Liver (tissue), 9 donors: ENCODE results near the gene DUS3L. TPM values are rescaled to one million over a fixed set of nuclear protein-coding genes. Genes with fewer than 3 reads are reported as not detected.

Experiments used
- DNase-seq: peaks from one replicate; pipeline ENCODE4 v3.0.0-alpha.2; 2017; ENCODE audit warnings: low spot score
- H3K27ac ChIP-seq, 2 donors: one replicate each; pipeline ENCODE4 v1.7.0; 2013; ENCODE audit warnings: inconsistent platforms in 2 of 2, low read length in 2 of 2, control low read depth in 1 of 2, low read depth in 1 of 2, mild to moderate bottlenecking in 1 of 2
- H3K27me3 ChIP-seq, 4 donors: one replicate each; pipeline versions ENCODE4 v1.6.1 to v1.7.0; 2013; ENCODE audit warnings: low read length in 3 of 4, inconsistent platforms in 1 of 4, mild to moderate bottlenecking in 1 of 4, moderate library complexity in 1 of 4; ENCODE audit not compliant: control insufficient read depth in 4 of 4, insufficient read depth in 4 of 4
- H3K36me3 ChIP-seq, 4 donors: one replicate each; pipeline versions ENCODE4 v1.6.1 to v1.7.0; 2013; ENCODE audit warnings: low read length in 3 of 4, mild to moderate bottlenecking in 3 of 4, low read depth in 1 of 4, moderate library complexity in 1 of 4; ENCODE audit not compliant: control insufficient read depth in 4 of 4, insufficient read depth in 3 of 4
- H3K4me1 ChIP-seq, 4 donors: one replicate each; pipeline versions ENCODE4 v1.6.1 to v1.7.0; 2013; ENCODE audit warnings: low read length in 3 of 4, mild to moderate bottlenecking in 3 of 4, moderate library complexity in 1 of 4; ENCODE audit not compliant: control insufficient read depth in 4 of 4, insufficient read depth in 4 of 4
- H3K4me3 ChIP-seq, 3 donors: one replicate each; pipeline versions ENCODE4 v1.6.1 to v1.7.0; 2013; ENCODE audit warnings: low read length in 3 of 3, control low read depth in 1 of 3, low read depth in 1 of 3, mild to moderate bottlenecking in 1 of 3
- H3K9ac ChIP-seq, 2 donors: one replicate each; pipeline ENCODE4 v1.7.0; 2013; ENCODE audit warnings: low read length in 2 of 2, mild to moderate bottlenecking in 2 of 2, moderate library complexity in 2 of 2, control low read depth in 1 of 2, low read depth in 1 of 2
- H3K9me3 ChIP-seq, 4 donors: one replicate each; pipeline versions ENCODE4 v1.6.1 to v1.7.0; 2013; ENCODE audit warnings: low read length in 3 of 4; ENCODE audit not compliant: control insufficient read depth in 4 of 4
- EGR1 ChIP-seq, 2 donors: IDR thresholded peaks; 2 replicates each; pipeline ENCODE4 v1.6.1; 2016 to 2018; ENCODE audit warnings: antibody characterized with exemption in 2 of 2, low read depth in 2 of 2
- FOXA1 ChIP-seq: IDR thresholded peaks from 2 replicates; pipeline ENCODE4 v1.6.1; 2016; ENCODE audit warnings: antibody characterized with exemption
- FOXA2 ChIP-seq: IDR thresholded peaks from 2 replicates; pipeline ENCODE4 v1.6.1; 2016; ENCODE audit warnings: antibody characterized with exemption
- GABPA ChIP-seq, 2 donors: IDR thresholded peaks in 1 of 2; conservative IDR thresholded peaks in 1 of 2; 2 replicates each; pipeline ENCODE4 v1.6.1; 2016; ENCODE audit warnings: antibody characterized with exemption in 2 of 2, mild to moderate bottlenecking in 1 of 2, moderate library complexity in 1 of 2
- HNF4A ChIP-seq, 2 donors: conservative IDR thresholded peaks; 2 replicates each; pipeline ENCODE4 v1.6.1; 2016; ENCODE audit warnings: antibody characterized with exemption in 2 of 2, mild to moderate bottlenecking in 2 of 2
- HNF4G ChIP-seq: IDR thresholded peaks from 2 replicates; pipeline ENCODE4 v1.6.1; 2016; ENCODE audit warnings: antibody characterized with exemption
- JUND ChIP-seq, 2 donors: IDR thresholded peaks; 2 replicates each; pipeline ENCODE4 v1.6.1; 2016; ENCODE audit warnings: antibody characterized with exemption in 2 of 2
- NR2F2 ChIP-seq: IDR thresholded peaks from 2 replicates; pipeline ENCODE4 v1.6.1; 2016; ENCODE audit warnings: antibody characterized with exemption
- RAD21 ChIP-seq, 2 donors: IDR thresholded peaks; 2 replicates each; pipeline ENCODE4 v1.6.1; 2016; ENCODE audit warnings: antibody characterized with exemption in 2 of 2, mild to moderate bottlenecking in 2 of 2
- RXRA ChIP-seq, 2 donors: IDR thresholded peaks; 2 replicates each; pipeline ENCODE4 v1.6.1; 2017 to 2018; ENCODE audit warnings: antibody characterized with exemption in 2 of 2, mild to moderate bottlenecking in 1 of 2
- SP1 ChIP-seq: IDR thresholded peaks from 2 replicates; pipeline ENCODE4 v1.6.1; 2018; ENCODE audit warnings: antibody characterized with exemption, mild to moderate bottlenecking
- TAF1 ChIP-seq: conservative IDR thresholded peaks from 2 replicates; pipeline ENCODE4 v1.6.1; 2016; ENCODE audit warnings: antibody characterized with exemption, mild to moderate bottlenecking
- YY1 ChIP-seq: IDR thresholded peaks from 2 replicates; pipeline ENCODE4 v1.6.1; 2016; ENCODE audit warnings: antibody characterized with exemption, mild to moderate bottlenecking
- WGBS: extraction: QIAGEN DNeasy Blood & Tissue Kit; methylation state at CpG from one replicate; pipeline ENCODE4 v1.1.7; 2013; 5-methylcytosine and 5-hydroxymethylcytosine counted together
- polyA plus RNA-seq, 2 donors: library from polyadenylated mRNA; stranded (reverse) in 1 of 2; unstranded in 1 of 2; fragments of 200-250 nt in 1 of 2; fragments of >200 nt in 1 of 2; fragmentation: Nextera tagmentation in 1 of 2; extraction: Ambion mirVana in 1 of 2; gene quantifications; one replicate each; pipeline versions ENCODE4 v1.2.1 to v1.2.3, GENCODE V29; 2013 to 2015
- total RNA-seq, 2 donors: library from RNA; depleted of rRNA; stranded (reverse); fragments of >200 nt; gene quantifications; one replicate each; pipeline ENCODE4 v1.2.3, GENCODE V29; 2014
- TF ChIP-seq, protein P1 (sequence below): IDR thresholded peaks from 2 replicates; pipeline ENCODE4 v1.6.1; 2016; ENCODE audit warnings: antibody characterized with exemption
- TF ChIP-seq, protein P2 (sequence below): IDR thresholded peaks from 2 replicates; pipeline ENCODE4 v1.6.1; 2016; ENCODE audit warnings: antibody characterized with exemption, mild to moderate bottlenecking
- TF ChIP-seq, protein P3 (sequence below): IDR thresholded peaks from 2 replicates; pipeline ENCODE4 v1.6.1; 2016; ENCODE audit warnings: antibody characterized with exemption
- TF ChIP-seq, protein P4 (sequence below): IDR thresholded peaks from 2 replicates; pipeline ENCODE4 v1.6.1; 2016; ENCODE audit warnings: antibody characterized with exemption
- donor health status: healthy.
- donor health status: healthy.
- donor health status: healthy.
- donor health status: healthy.
- donor health status: healthy.

The DUS3L gene
- total and polyA plus RNA-seq, 4 donors: 12.2 to 19.0 (median 16.9) TPM

DNA sequence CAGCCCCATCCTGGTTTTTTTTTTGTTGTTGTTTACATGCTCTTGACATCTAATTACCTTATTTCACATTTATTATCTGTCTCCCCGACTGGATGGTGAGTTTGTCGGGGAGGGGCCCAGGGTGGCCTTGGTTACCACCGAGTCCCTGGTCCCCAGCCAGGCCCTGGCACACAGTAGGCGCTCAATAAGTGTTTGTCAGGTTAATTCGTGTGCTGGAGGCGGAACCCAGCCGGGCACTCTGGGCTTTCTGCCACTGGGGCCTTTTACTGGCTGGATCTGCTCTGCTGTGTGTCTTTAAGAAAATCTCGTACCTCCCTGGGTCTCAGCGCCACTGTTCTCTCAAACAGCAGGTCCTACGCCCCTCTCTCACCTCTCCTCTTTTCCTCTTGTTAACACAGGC lies 18.5 kb upstream of the DUS3L start:
- H3K4me3 ChIP-seq: no peak overlapping the region
- 77% methylated on average over 10 of the region's 10 CpGs for WGBS
- TF ChIP-seq, protein P1, sequence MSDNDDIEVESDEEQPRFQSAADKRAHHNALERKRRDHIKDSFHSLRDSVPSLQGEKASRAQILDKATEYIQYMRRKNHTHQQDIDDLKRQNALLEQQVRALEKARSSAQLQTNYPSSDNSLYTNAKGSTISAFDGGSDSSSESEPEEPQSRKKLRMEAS: no peak
- TF ChIP-seq JUND (IDR thresholded peaks at IDR 0.05): no peak
- TF ChIP-seq, protein P2, sequence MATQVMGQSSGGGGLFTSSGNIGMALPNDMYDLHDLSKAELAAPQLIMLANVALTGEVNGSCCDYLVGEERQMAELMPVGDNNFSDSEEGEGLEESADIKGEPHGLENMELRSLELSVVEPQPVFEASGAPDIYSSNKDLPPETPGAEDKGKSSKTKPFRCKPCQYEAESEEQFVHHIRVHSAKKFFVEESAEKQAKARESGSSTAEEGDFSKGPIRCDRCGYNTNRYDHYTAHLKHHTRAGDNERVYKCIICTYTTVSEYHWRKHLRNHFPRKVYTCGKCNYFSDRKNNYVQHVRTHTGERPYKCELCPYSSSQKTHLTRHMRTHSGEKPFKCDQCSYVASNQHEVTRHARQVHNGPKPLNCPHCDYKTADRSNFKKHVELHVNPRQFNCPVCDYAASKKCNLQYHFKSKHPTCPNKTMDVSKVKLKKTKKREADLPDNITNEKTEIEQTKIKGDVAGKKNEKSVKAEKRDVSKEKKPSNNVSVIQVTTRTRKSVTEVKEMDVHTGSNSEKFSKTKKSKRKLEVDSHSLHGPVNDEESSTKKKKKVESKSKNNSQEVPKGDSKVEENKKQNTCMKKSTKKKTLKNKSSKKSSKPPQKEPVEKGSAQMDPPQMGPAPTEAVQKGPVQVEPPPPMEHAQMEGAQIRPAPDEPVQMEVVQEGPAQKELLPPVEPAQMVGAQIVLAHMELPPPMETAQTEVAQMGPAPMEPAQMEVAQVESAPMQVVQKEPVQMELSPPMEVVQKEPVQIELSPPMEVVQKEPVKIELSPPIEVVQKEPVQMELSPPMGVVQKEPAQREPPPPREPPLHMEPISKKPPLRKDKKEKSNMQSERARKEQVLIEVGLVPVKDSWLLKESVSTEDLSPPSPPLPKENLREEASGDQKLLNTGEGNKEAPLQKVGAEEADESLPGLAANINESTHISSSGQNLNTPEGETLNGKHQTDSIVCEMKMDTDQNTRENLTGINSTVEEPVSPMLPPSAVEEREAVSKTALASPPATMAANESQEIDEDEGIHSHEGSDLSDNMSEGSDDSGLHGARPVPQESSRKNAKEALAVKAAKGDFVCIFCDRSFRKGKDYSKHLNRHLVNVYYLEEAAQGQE: no peak
- peak overlapping the region in 1 of 2 donors; percentile 48 for H3K27ac ChIP-seq
- peaks cover 0 to 1% (median 0%) of the 10 kb centered on the region in 4 donors for H3K36me3 ChIP-seq
- no peak overlapping the region for H3K9ac ChIP-seq
- no peak for DNase-seq
- no peaks in the 10 kb centered on the region for H3K9me3 ChIP-seq
- no peaks in the 10 kb centered on the region for H3K27me3 ChIP-seq
- peaks cover 4 to 11% (median 8%) of the 10 kb centered on the region in 4 donors for H3K4me1 ChIP-seq

DNA sequence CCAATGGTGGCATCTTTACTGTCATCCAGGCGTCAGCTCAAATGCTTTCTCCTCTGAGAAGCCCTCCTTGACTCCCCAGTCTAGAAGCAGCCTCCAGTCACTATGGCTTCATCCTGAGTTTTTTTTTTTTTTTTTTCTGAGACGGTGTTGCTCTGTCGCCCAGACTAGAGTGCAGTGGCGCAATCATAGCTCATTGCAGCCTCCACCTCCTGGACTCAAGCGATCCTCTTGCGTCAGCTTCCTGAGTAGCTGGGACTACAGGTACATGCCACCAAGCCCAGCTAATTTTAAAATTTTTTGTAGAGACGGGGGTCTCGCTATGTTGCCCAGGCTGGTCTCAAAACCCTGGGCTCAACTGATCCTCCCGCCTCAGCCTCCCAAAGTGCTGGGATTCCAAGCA lies 18.1 kb upstream of the DUS3L start:
- Histone ChIP-seq H3K36me3 (peaks cover 0 to 1% (median 0%) of the 10 kb centered on the region in 4 donors), H3K9ac (no peak overlapping the region), H3K4me3 (no peak overlapping the region), H3K27ac (peak overlapping the region in 1 of 2 donors; percentile 48), H3K4me1 (peaks cover 7 to 11% (median 11%) of the 10 kb centered on the region in 4 donors), H3K27me3 (no peaks in the 10 kb centered on the region), H3K9me3 (no peaks in the 10 kb centered on the region)
- 51% methylated on average over 9 of the region's 9 CpGs for WGBS
- TF ChIP-seq, protein P2: no peak
- TF ChIP-seq RXRA (IDR thresholded peaks at IDR 0.05): peak; percentile 32 to 52
- peak; percentile 45 to 48 for TF ChIP-seq HNF4A (conservative IDR thresholded peaks at IDR 0.05)
- TF ChIP-seq, protein P3, sequence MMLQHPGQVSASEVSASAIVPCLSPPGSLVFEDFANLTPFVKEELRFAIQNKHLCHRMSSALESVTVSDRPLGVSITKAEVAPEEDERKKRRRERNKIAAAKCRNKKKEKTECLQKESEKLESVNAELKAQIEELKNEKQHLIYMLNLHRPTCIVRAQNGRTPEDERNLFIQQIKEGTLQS: peak; percentile 85
- DNase-seq: no peak

DNA sequence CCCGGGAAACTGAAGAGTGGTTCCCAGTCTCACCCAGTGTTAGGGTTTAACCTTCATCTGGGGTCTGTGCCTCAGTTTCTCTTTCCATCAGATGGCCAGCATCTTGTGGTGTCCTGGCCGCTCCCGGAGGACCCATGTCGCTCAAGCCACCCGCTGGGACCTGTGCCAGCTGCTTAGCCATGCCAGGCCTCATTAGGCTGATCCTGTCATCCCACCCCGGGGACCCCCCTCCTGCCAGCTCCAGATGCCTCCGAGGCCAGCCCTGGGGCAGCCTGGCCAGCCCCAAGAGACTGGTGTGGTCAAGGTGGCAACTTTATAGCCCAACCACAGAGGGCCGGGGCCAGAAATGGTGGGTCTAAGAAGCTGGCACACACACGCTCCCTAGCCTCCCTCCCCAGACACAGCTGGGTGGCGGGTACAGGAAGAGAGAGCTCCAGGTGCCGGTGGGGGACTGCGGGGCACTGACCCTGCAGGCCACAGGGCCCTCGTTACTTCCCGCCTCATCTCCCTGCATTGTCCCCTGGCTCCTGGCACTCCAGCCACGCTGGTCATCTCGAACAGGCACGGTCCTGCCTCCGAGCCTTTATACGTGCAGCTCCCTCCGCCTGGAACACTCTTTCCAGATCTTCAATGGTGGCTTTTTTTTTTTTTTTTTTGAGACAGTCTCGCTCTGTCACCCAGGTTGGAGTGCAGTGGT lies 17.3 kb upstream of the DUS3L start:
- no peak for DNase-seq
- WGBS: 88% methylated on average over 21 of the region's 21 CpGs
- TF ChIP-seq SP1 (no peak), TAF1 (no peak), HNF4G (no peak), HNF4A (conservative IDR thresholded peaks at IDR 0.05) (no peak), GABPA (IDR thresholded peaks at IDR 0.05 in 1 of 2, conservative IDR thresholded peaks at IDR 0.05 in 1 of 2) (no peak), EGR1 (IDR thresholded peaks at IDR 0.05; ENCODE audit: low read depth in 2 of 2) (no peak), YY1 (no peak), FOXA2 (no peak), FOXA1 (no peak), RAD21 (IDR thresholded peaks at IDR 0.05) (no peak), JUND (IDR thresholded peaks at IDR 0.05) (no peak), NR2F2 (no peak), RXRA (IDR thresholded peaks at IDR 0.05) (no peak)
- TF ChIP-seq, protein P1: no peak
- TF ChIP-seq, protein P4, sequence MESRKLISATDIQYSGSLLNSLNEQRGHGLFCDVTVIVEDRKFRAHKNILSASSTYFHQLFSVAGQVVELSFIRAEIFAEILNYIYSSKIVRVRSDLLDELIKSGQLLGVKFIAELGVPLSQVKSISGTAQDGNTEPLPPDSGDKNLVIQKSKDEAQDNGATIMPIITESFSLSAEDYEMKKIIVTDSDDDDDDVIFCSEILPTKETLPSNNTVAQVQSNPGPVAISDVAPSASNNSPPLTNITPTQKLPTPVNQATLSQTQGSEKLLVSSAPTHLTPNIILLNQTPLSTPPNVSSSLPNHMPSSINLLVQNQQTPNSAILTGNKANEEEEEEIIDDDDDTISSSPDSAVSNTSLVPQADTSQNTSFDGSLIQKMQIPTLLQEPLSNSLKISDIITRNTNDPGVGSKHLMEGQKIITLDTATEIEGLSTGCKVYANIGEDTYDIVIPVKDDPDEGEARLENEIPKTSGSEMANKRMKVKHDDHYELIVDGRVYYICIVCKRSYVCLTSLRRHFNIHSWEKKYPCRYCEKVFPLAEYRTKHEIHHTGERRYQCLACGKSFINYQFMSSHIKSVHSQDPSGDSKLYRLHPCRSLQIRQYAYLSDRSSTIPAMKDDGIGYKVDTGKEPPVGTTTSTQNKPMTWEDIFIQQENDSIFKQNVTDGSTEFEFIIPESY: no peak

More for the DNA sequence above, 17.3 kb upstream of the DUS3L start:
- Histone ChIP-seq H3K9me3 (no peaks in the 10 kb centered on the region), H3K27me3 (no peaks in the 10 kb centered on the region), H3K36me3 (peaks cover 0 to 1% (median 0%) of the 10 kb centered on the region in 4 donors), H3K4me1 (peaks cover 11 to 19% (median 15%) of the 10 kb centered on the region in 4 donors), H3K27ac (no peak overlapping the region), H3K4me3 (no peak overlapping the region), H3K9ac (no peak overlapping the region)
